Osteoblast (primary cell): Measurements from ENCODE around the gene RGPD6. TPM values are rescaled to one million over a fixed set of nuclear protein-coding genes. Genes with fewer than 3 reads are reported as not detected.
"Not testable (repeated sequence)": the region's sequence is repeated elsewhere in the genome, so short reads cannot be mapped to it uniquely, and the experiment has no call there.

Experiments used
- DNase-seq: peaks from one replicate; pipeline ENCODE4 v3.0.0; 2011; ENCODE audit warnings: low spot score, mixed read lengths; ENCODE audit not compliant: insufficient read length; ENCODE audit errors: missing footprints
- H2AFZ ChIP-seq: 2 replicates; pipeline ENCODE4 v1.6.0; 2011; ENCODE audit warnings: mild to moderate bottlenecking, low read length
- H3K27ac ChIP-seq: 2 replicates; pipeline ENCODE4 v1.5.1; 2011; ENCODE audit warnings: mild to moderate bottlenecking, low read depth, low read length, moderate library complexity
- H3K27me3 ChIP-seq: 2 replicates; pipeline ENCODE4 v1.6.0; 2012; ENCODE audit warnings: mild to moderate bottlenecking, control low read depth, inconsistent platforms, low read length, moderate library complexity; ENCODE audit not compliant: insufficient read depth
- H3K36me3 ChIP-seq: 2 replicates; pipeline ENCODE4 v1.5.1; 2011; ENCODE audit warnings: mild to moderate bottlenecking, low read length, control low read depth, moderate library complexity; ENCODE audit not compliant: insufficient read depth
- H3K4me1 ChIP-seq: 2 replicates; pipeline ENCODE4 v1.5.1; 2011; ENCODE audit warnings: mild to moderate bottlenecking, low read length, control low read depth, moderate library complexity; ENCODE audit not compliant: insufficient read depth
- H3K4me2 ChIP-seq: 2 replicates; pipeline ENCODE4 v1.6.0; 2011; ENCODE audit warnings: mild to moderate bottlenecking, low read length; ENCODE audit not compliant: insufficient read depth
- H3K4me3 ChIP-seq: fragments of 200-600 bp; sonication (generic); 3 replicates; pipeline ENCODE4 v1.5.1; 2012; ENCODE audit warnings: mild to moderate bottlenecking, low read length, inconsistent platforms; ENCODE audit not compliant: insufficient read depth
- H3K79me2 ChIP-seq: 2 replicates; pipeline ENCODE4 v1.6.0; 2012; ENCODE audit warnings: mild to moderate bottlenecking, low read length, control low read depth, inconsistent platforms; ENCODE audit not compliant: insufficient read depth
- H3K9me3 ChIP-seq: 2 replicates; pipeline ENCODE4 v1.5.1; 2011; ENCODE audit warnings: low read depth, low read length, control low read depth
- H4K20me1 ChIP-seq: 2 replicates; pipeline ENCODE4 v1.6.0; 2012; ENCODE audit warnings: mild to moderate bottlenecking, low read length, control low read depth; ENCODE audit not compliant: insufficient read depth
- total RNA-seq: library from RNA; depleted of rRNA; stranded (reverse); fragments of >200 nt; gene quantifications from 2 replicates; pipeline ENCODE4 v1.2.3, GENCODE V29; 2012

Gene RGPD6
- total RNA-seq, 1 donor = 62.2 TPM

GRCh38 chr2:110488991-110489390 lies 88.0 kb downstream of the RGPD6 start:
- H3K4me2 ChIP-seq, H3K4me3 ChIP-seq, H4K20me1 ChIP-seq, H3K79me2 ChIP-seq, H3K27ac ChIP-seq, DNase-seq, H3K9me3 ChIP-seq, H3K4me1 ChIP-seq, H3K27me3 ChIP-seq, H2AFZ ChIP-seq, H3K36me3 ChIP-seq: not testable (repeated sequence)

GRCh38 chr2:110482697-110483096 lies 94.3 kb downstream of the RGPD6 start:
- not testable (repeated sequence) for H3K4me1 ChIP-seq, H2AFZ ChIP-seq, H3K4me2 ChIP-seq, H3K79me2 ChIP-seq, H3K27me3 ChIP-seq, H3K9me3 ChIP-seq, H4K20me1 ChIP-seq, H3K27ac ChIP-seq, H3K4me3 ChIP-seq, H3K36me3 ChIP-seq, DNase-seq

DNA sequence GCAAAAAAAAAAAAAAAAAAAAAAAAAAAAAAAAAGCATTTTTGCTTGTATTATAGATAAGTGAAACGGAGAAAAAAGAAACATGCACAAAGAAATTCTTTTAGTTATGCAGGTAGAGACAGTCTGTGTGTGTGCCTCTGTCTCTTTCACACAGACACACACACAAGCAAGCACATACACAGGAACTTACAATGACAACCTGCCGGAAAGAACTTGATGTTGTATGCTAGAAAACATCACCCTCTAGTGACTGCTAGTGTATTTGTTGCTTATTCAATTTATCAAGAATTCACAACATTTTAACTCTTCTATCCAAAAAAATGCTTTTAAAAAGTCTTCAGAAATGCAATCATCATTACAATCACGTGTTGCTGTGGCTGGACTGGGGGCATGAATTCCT lies 95.8 kb downstream of the RGPD6 start:
- not testable (repeated sequence) for H3K4me1 ChIP-seq, H3K36me3 ChIP-seq, H3K4me3 ChIP-seq, H3K27me3 ChIP-seq, H3K27ac ChIP-seq, H2AFZ ChIP-seq, H4K20me1 ChIP-seq, DNase-seq, H3K9me3 ChIP-seq, H3K79me2 ChIP-seq, H3K4me2 ChIP-seq

GRCh38 chr2:110480084-110480483 lies 96.9 kb downstream of the RGPD6 start:
- DNase-seq, H3K4me3 ChIP-seq, H3K4me2 ChIP-seq, H3K79me2 ChIP-seq, H2AFZ ChIP-seq, H4K20me1 ChIP-seq, H3K27ac ChIP-seq, H3K9me3 ChIP-seq, H3K4me1 ChIP-seq, H3K27me3 ChIP-seq, H3K36me3 ChIP-seq: not testable (repeated sequence)

DNA sequence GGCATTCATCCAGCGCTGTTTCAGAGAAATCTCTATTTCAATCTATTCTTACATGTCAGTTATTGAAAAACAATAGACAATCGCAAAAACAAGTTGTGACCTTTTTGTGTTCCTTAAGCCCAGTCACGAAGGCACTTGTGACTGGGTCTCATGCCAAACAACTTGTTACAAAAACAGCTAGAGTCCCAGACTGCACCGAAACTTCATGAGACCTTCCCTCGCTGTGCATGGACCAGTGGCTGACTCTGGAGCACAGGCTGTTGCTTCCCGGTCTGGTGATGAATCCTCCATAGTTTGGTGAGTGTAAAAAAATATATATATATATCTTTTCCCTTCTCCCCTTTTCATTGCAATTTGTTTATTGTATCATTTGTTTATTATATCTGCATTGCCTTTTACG lies 99.7 kb downstream of the RGPD6 start:
- not testable (repeated sequence) for H3K4me1 ChIP-seq, H3K79me2 ChIP-seq, H3K4me3 ChIP-seq, H3K27me3 ChIP-seq, H3K9me3 ChIP-seq, H3K27ac ChIP-seq, DNase-seq, H3K36me3 ChIP-seq, H3K4me2 ChIP-seq, H4K20me1 ChIP-seq, H2AFZ ChIP-seq

DNA sequence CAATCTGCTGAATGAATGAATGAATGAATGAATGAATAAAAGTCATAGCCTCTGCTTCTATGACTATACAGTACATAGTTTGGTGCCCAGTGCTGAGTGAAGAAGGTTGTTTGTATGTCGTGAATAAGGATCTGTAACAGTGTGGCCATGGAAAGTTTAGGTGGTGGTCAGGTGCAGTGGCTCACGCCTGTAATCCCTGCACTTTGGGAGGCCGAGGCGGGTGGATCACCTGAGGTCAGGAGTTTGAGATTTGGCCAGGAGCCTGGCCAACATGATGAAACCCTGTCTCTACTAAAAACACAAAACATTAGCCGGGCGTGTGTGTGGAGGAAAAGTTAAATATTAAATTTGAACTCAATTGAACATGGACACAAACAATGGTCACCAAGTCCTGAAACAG lies 100.1 kb downstream of the RGPD6 start:
- DNase-seq, H3K36me3 ChIP-seq, H3K4me2 ChIP-seq, H3K27me3 ChIP-seq, H3K79me2 ChIP-seq, H4K20me1 ChIP-seq, H3K27ac ChIP-seq, H3K4me3 ChIP-seq, H3K9me3 ChIP-seq, H2AFZ ChIP-seq, H3K4me1 ChIP-seq: not testable (repeated sequence)

- not testable (repeated sequence) for H3K36me3 ChIP-seq, H2AFZ ChIP-seq, H3K4me3 ChIP-seq, H3K4me2 ChIP-seq, H3K4me1 ChIP-seq, H3K9me3 ChIP-seq, H3K79me2 ChIP-seq, H3K27ac ChIP-seq, H4K20me1 ChIP-seq, H3K27me3 ChIP-seq, DNase-seq
Measured at GRCh38 chr2:110475627-110476359, 101.2 kb downstream of the RGPD6 start.

- H4K20me1 ChIP-seq, H3K27ac ChIP-seq, H3K27me3 ChIP-seq, H3K4me1 ChIP-seq, H3K36me3 ChIP-seq, H3K4me3 ChIP-seq, DNase-seq, H3K79me2 ChIP-seq, H3K4me2 ChIP-seq, H2AFZ ChIP-seq, H3K9me3 ChIP-seq: not testable (repeated sequence)
Measured at GRCh38 chr2:110474898-110475297, 102.1 kb downstream of the RGPD6 start.

DNA sequence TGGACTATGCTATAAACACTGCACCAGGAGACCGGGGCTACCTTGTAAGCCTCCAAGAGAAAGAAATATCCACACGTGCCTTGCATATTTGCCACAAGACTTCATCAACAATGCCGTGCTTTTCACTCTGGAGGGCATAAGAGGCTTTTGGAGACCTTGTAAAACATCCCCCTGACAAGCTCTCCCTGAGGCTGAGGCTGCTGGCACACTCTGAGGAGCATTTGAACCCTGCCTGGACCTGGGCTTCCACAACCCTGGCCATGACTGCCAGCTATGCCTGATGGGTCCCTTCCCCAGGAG lies 104.0 kb downstream of the RGPD6 start:
- not testable (repeated sequence) for H3K36me3 ChIP-seq, H2AFZ ChIP-seq, H4K20me1 ChIP-seq, DNase-seq, H3K4me1 ChIP-seq, H3K27me3 ChIP-seq, H3K27ac ChIP-seq, H3K9me3 ChIP-seq, H3K4me3 ChIP-seq, H3K4me2 ChIP-seq, H3K79me2 ChIP-seq
